EH (cell line): Measurements from ENCODE around the gene PACRG.
"Not testable (repeated sequence)": the region's sequence is repeated elsewhere in the genome, so short reads cannot be mapped to it uniquely, and the experiment has no call there.

Experiments
- DNase-seq: peaks from one replicate; pipeline ENCODE4 v3.0.0-alpha.2; 2015; ENCODE audit warnings: low read depth

Gene PACRG

GRCh38 chr6:162727322-162728182, at the start of gene PACRG, which contains the start of gene PRKN:
Gene PACRG (plus strand): TSS chr6:162727974.
Gene PRKN (minus strand): TSS chr6:162727766.
- DNase-seq, result peak; percentile 95

DNA sequence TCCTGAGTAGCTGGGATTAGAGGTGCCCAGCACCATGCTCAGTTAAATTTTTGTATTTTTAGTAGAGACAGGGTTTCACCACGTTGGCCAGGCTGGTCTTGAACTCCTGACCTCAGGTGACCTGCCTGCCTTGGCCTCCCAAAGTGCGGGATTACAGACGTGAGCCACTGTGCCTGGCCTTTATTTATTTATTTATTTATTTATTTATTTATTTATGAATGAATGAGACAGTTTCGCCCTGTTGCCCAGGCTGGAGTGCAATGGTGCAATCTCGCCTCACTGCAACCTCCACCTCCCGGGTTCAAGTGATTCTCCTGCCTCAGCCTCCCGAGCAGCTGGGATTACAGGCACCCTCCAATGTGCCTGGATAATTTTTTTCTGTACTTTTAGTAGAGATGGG, 48.9 kb upstream of the PACRG start:
- not testable (repeated sequence) for DNase-seq

- no peak for DNase-seq
These were observed 48.1 kb upstream of the PACRG start for GRCh38 chr6:162679681-162680080.

DNA sequence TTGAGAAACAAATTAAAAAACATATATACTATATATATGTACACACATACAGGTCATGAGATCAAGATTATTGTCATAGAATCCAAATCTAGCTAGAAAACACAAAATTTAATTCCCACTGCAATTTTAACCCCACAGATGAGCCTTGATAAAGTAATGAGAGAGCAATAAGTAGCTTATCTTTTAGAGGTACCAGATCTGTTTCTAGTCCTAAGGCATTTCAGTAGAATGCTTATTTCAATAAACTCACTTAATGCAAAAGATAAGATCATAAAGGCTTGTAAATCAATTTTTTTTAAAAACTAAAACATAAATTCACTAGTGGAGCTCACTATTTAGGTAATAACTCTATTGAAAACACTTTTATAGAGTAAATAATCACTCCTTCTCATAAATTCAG, 47.4 kb upstream of the PACRG start:
- DNase-seq, result no peak

DNA sequence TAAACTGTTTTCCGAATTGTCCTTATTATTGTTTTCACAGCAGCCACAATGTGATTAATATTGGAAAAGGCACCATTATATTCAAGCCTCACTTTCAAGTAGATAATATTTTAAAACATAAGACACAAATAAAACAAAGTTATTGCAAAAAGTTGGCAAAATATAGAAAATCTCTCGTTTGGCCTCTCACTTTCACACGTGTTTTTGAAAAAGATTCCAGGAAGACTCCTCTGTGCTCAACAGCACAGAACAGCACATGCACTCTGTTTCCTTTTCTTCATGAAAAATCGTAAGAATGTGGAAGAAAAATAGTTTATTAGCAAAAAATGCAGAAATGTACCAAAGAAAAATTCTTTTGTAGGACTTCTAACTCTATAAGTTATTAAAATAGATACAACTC, 46.9 kb upstream of the PACRG start:
- DNase-seq, result no peak

- DNase-seq, result no peak
These were observed 46.3 kb upstream of the PACRG start for GRCh38 chr6:162681447-162681846.

GRCh38 chr6:162683135-162683534, 44.6 kb upstream of the PACRG start:
- DNase-seq, result no peak

DNA sequence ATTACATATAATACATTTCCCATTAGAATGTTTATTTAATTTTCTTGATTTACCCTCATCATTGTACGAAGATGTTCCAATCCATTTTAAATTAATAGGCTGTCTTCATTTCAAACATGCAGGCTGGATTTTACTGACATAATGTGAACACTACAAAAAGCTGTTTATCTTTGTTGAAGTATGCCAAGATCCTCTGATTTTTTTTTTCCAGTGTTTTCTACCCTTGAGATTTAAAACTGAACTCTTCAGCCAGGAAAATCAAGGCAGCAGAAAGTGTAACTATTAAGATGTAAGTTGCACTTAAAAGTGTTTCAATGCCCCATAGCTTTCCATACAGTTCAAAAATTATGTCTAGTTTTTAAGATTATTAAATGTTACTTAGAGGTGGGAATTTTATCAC, 43.7 kb upstream of the PACRG start:
- DNase-seq, result no peak

GRCh38 chr6:162684961-162685360, 42.8 kb upstream of the PACRG start:
- no peak for DNase-seq

GRCh38 chr6:162685586-162685985, 42.2 kb upstream of the PACRG start:
- no peak for DNase-seq

GRCh38 chr6:162688751-162689345, 38.9 kb upstream of the PACRG start:
- no peak for DNase-seq

DNA sequence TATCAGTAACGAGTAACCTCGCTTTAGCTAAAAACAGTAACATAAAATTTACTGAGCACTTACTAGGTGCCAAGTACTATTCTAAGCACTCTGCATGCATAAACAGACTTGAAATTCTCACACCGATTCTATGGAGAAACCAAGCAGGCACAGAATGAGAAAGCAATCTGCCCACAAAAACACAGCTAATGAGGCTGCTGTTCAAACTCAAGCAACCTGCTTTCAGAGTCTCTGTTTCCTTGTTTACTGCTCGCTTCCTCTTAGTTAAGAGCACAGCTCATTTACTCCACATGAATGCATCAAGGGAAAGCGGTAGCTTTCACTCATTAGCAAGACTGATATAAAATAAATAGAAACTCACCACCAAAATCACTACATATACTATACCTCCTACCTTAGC, 37.6 kb upstream of the PACRG start:
- DNase-seq, result no peak

DNA sequence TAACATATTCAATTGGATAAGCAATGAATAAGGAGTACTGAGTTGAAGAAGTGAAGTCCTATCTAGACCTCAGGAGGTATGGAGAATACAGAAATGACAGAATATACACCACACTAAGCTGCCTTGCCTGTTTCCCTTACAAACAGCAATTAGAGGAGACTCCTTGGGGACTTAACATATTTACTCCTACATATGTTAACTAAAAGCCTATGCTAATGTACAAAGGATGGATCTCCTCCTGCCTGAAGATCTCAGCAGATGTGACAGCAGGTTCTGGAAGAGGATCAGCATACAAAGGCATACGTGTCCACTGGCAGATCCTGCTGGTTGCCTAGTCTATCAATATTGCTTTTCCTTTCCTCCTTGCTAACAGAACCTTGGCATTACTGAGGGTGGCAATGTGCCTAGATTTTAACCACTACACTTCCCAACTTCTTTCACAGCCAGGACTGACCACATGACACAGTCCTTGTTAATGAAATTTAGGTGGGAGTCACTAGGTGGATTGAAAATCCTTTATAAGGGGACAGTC, 29.8 kb upstream of the PACRG start:
- DNase-seq, result no peak

DNA sequence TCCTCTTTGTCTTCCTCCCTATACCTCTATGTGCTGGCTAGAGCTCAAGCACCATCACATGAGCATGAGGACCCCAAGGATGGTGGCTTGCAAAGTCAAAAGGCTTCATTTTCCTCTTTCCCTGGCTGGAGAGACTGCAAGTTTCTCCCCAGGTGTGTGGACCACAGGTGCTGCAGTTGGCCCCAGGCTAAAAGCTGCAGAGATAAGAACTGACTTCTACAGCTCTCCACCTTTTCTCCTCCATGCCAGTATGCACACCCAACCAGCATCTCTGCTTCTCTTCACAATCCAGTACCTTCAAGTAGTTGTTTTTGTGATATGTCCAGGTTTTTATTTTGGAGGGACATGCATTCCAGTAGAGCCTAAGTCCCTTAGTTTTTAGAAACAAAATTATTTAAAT, 29.3 kb upstream of the PACRG start:
- no peak for DNase-seq

- no peak for DNase-seq
These were observed 27.8 kb upstream of the PACRG start for GRCh38 chr6:162699961-162700360.

DNA sequence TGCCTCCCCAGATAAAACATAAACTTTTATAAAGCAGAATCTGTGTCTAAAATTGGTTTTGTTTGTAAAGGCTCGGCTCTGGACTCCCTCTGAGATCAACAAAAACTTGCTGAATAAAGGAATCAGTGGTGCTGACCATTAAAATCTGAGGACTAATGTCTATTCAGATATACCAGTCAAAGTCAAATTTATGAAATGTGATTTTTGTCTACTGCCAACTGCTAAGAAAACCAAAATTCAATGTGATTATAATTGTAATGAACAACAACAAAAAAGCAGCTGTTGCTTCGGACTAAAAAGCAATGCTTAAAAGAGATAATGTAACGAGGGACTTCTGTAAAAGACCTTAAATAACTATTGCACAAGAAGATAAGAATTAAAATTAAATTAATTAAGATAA, 26.8 kb upstream of the PACRG start:
- DNase-seq, result no peak

GRCh38 chr6:162701551-162701950, 26.2 kb upstream of the PACRG start:
- no peak for DNase-seq

- no peak for DNase-seq
These were observed 25.3 kb upstream of the PACRG start for GRCh38 chr6:162702446-162702845.

DNA sequence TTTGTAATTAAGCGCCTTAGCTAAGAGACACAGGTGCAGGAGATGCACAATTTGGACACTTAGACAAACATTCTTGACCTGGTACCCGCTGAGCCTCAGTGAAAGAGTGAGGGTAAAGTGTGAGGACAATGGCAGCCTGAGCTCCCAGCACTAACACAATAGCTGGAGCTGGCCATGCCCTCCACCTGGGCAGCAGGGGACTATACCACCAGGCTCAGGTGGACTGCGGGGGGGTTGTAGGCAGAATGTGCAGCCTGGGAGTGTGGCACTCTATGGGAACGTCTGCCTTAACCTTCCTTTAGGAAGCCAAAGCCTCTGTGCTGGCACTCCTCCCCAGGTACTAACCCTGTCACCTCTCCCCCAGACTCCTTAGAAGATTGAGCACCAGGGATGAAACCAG, 23.8 kb upstream of the PACRG start:
- no peak for DNase-seq

DNA sequence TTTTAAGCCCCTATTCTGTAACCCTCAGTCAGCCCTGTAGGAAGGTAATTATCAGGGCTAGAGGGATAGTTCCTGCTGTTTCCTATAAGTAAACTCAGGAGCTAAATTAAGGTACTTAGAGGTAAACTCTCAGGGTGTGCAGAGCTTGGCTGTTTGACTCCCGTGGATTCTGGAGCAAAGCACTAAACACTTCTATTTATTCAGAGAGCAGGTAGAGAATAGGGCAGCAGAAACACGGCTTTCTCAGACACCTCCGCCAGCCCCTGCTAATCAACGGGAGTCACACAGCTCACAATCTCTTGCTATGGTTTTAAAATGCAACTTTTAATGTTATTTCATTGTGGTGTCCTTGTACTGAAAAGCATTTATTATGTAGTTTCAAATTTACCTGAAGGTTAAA, 22.0 kb upstream of the PACRG start:
- no peak for DNase-seq

DNA sequence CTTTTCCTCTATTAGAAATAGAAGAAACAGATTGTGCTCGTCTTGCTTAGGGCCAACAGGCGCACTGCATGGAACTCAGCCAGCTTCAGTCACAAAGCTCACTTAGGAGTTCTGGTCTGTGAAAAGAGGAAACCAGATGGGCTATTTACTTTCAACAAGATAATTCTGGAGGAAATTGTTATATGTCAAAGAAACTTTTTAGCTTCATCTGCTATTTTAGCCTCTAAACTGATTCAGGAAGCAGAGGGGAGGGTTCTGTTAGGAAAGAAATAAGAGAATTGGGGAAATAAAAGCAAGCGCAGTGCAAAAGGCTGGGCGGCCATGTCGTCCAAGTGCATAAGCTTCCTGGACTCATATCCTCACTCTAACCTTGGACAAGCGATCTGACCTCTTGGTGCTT, 21.5 kb upstream of the PACRG start:
- no peak for DNase-seq

GRCh38 chr6:162708971-162709370, 18.8 kb upstream of the PACRG start:
- peak; percentile 3 for DNase-seq

- no peak for DNase-seq
These were observed 18.3 kb upstream of the PACRG start for GRCh38 chr6:162709431-162709830.
